Brain microvascular endothelial cell (primary cell): ENCODE data around the gene LSM5.

Experiments used
- DNase-seq: peaks from one replicate; pipeline ENCODE4 v3.0.0-alpha.2; 2020
- H3K27ac ChIP-seq: fragments of 250-450 bp; sonication (Bioruptor Pico); 2 replicates; pipeline ENCODE4 v1.5.1; 2020; ENCODE audit warnings: mild to moderate bottlenecking, moderate library complexity
- H3K27me3 ChIP-seq: fragments of 250-450 bp; sonication (Bioruptor Pico); replicated peaks from 2 replicates; pipeline ENCODE4 v1.5.1; 2020; ENCODE audit warnings: mild to moderate bottlenecking
- H3K36me3 ChIP-seq: fragments of 250-450 bp; sonication (Bioruptor Pico); replicated peaks from 2 replicates; pipeline ENCODE4 v1.5.1; 2020; ENCODE audit warnings: mild to moderate bottlenecking
- H3K4me3 ChIP-seq: 2 replicates; pipeline ENCODE4 v1.5.1; 2011; ENCODE audit warnings: low read depth, mild to moderate bottlenecking, control low read depth, low read length, moderate library complexity
- in situ Hi-C: cut with HindIII; loops from 2 replicates; pipeline ENCODE4 v1.10.0; 2017; ENCODE audit warnings: low sequenced_read_pairs, low pct_ligation_motif_present
- TF ChIP-seq, protein P1 (sequence below): IDR thresholded peaks from 2 replicates; pipeline ENCODE4 v1.5.1; 2011; ENCODE audit warnings: low read depth, mild to moderate bottlenecking, moderate library complexity, low read length, control low read depth, inconsistent platforms; ENCODE audit errors: missing control alignments

LSM5 gene

DNA sequence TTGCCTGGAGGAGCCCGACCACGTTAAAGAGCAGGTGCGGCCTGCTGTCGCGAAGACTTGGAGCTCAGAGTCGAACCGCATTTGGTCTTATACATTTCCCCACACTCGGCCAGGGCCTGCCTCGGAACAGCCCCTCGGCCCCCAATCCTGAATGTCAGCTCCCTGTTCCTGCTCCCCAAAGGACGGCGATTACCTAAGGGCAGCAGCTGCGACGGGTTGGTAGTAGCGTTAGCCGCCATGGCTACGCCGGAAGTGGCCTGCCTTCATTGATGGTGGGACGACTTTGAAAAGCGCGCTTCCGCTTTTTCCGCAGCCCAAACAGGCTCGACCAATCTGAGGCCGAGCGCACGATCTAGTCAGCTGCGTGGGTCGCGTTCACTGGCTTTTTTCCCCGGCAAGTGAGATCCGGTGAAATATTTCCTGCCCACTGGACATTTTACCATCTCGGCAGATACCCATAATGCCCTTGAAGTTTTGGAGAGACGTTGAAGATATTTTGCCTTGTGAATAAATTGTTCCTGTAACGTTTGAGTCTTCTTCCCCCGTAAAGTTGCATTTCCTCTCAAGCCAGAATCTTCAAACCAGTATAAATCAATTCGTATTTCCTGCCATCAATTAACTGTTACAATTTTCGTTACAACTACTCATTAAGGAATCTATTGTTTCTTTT, at the start of gene LSM5:
LSM5 (minus strand) TSS at position 254 of the 670 bp plus-strand sequence; CDS start at position 239, 15 bp downstream.
- H3K36me3 ChIP-seq: peaks cover 2% of the 10 kb centered on the region
- in situ Hi-C loops: no loop called here
- TF ChIP-seq, protein P1, sequence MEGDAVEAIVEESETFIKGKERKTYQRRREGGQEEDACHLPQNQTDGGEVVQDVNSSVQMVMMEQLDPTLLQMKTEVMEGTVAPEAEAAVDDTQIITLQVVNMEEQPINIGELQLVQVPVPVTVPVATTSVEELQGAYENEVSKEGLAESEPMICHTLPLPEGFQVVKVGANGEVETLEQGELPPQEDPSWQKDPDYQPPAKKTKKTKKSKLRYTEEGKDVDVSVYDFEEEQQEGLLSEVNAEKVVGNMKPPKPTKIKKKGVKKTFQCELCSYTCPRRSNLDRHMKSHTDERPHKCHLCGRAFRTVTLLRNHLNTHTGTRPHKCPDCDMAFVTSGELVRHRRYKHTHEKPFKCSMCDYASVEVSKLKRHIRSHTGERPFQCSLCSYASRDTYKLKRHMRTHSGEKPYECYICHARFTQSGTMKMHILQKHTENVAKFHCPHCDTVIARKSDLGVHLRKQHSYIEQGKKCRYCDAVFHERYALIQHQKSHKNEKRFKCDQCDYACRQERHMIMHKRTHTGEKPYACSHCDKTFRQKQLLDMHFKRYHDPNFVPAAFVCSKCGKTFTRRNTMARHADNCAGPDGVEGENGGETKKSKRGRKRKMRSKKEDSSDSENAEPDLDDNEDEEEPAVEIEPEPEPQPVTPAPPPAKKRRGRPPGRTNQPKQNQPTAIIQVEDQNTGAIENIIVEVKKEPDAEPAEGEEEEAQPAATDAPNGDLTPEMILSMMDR: no peak
- H3K27ac ChIP-seq: peak within 1 kb of the TSS; percentile 64
- peak within 1 kb of the TSS; percentile 96 for H3K4me3 ChIP-seq
- H3K27me3 ChIP-seq: no peaks in the 10 kb centered on the region
- peak; percentile 94 for DNase-seq

DNA sequence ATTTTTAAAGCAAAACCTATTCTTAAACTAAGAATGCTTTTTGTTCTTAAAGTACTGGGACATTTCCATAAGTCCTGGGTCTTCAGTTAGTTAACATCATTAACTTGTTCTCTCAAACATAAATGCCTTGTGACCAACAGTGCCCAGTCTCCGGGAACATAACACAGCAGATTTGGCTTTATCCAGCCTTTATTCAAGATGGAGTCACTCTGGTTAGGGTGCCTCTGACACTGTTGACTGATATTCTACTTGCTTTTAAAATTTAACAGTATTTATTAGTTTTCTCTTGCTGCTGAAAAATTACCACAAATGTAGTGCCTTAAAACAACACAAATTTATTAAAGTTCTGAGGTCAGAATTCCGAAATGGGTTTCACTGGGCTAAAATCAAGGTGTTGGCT, 49.2 kb upstream of the LSM5 start:
- in situ Hi-C loops: no loop called here
- H3K27ac ChIP-seq: no peak overlapping the region

DNA sequence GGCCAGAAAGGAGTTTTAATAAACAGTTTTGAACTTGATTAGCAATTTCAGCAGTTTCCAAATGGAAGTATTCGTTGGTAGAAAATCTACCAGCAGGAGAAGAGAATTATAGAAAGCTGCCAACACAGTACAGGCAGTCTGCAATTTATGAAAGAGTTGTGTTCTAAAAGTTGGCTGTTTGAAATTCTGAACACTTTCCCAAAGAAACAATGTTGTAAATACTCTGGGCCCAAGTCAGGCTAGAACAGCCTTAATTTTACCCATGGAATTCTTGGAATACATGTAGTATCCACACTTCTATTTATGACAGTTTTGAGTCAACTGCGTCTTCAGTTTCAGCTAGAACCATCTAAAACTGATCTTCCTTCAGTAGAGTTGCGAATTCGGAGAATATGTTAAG, 47.6 kb upstream of the LSM5 start:
- Histone ChIP-seq H3K4me3 (no peak overlapping the region), H3K36me3 (no peaks in the 10 kb centered on the region), H3K27me3 (no peaks in the 10 kb centered on the region), H3K27ac (no peak overlapping the region)
- no peak for DNase-seq
- TF ChIP-seq, protein P1: no peak
- in situ Hi-C loops: no loop called here

More for the DNA sequence above, 49.2 kb upstream of the LSM5 start:
- TF ChIP-seq, protein P1: no peak
- no peak overlapping the region for H3K4me3 ChIP-seq
- no peaks in the 10 kb centered on the region for H3K27me3 ChIP-seq
- peaks cover 5% of the 10 kb centered on the region for H3K36me3 ChIP-seq
- no peak for DNase-seq

DNA sequence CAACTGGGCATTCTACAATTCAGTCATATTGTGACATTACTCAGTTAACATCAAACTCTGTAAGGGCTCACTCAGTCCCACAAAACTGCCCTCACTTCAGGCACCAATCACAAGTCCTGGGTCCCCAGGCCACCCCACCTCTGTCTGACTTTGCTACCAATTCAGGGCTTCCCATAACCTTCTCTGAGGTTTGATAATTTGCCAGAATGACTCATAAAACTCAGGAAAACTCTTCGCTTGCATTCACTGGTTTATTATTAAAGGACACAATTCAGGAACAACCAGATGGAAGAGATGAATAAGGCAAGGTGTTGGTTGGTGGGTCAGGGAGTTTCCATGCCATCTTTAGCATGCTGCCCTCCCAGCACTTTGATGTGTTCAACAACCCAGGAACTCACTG, 46.4 kb upstream of the LSM5 start:
- TF ChIP-seq, protein P1: no peak
- in situ Hi-C loops: no loop called here
- DNase-seq: peak; percentile 49

DNA sequence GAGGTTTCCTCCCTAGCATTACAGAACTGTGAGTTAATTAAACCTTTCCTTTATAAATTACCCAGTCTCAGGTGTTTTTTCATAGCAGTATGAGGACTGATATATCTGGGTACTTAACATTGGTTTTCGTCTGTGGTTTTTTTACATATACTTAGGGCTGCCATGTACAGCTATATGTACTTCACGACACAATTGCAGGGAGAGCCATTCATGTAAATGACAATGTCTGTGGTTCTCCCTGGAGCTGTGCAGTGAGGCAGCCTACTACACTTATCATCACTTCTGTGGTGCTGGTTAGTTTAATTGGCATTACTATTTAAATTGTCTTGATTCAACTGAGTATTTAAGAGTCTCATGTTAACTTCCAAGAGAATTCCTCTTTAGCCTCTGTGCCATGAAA, 45.8 kb upstream of the LSM5 start:
- Histone ChIP-seq H3K27me3 (no peaks in the 10 kb centered on the region), H3K4me3 (no peak overlapping the region), H3K36me3 (no peaks in the 10 kb centered on the region), H3K27ac (no peak overlapping the region)
- in situ Hi-C loops: no loop called here
- no peak for DNase-seq
- TF ChIP-seq, protein P1: no peak

More for the DNA sequence above, 46.4 kb upstream of the LSM5 start:
- Histone ChIP-seq H3K36me3 (no peaks in the 10 kb centered on the region), H3K27me3 (no peaks in the 10 kb centered on the region), H3K4me3 (no peak overlapping the region), H3K27ac (no peak overlapping the region)
